H9 (cell line): Measurements from ENCODE around the gene ADPRH. TPM values are rescaled to one million over a fixed set of nuclear protein-coding genes. Genes with fewer than 3 reads are reported as not detected.

Experiments
- DNase-seq: peaks from one replicate; pipeline ENCODE4 v3.0.0-alpha.2; 2017
- H2AFZ ChIP-seq: one replicate; pipeline ENCODE4 v1.6.1; 2013; ENCODE audit warnings: mild to moderate bottlenecking, low read length, control low read depth, moderate library complexity
- H2AK5ac ChIP-seq: 2 replicates; pipeline ENCODE4 v1.6.1; 2013; ENCODE audit warnings: low read length, control low read depth, mixed read lengths; ENCODE audit not compliant: insufficient read length
- H2BK120ac ChIP-seq: one replicate; pipeline ENCODE4 v1.6.1; 2013; ENCODE audit warnings: low read depth, mild to moderate bottlenecking, low read length, control low read depth, inconsistent platforms; ENCODE audit not compliant: poor library complexity, severe bottlenecking
- H2BK12ac ChIP-seq: 2 replicates; pipeline ENCODE4 v1.6.1; 2013; ENCODE audit warnings: low read length, control low read depth, mixed read lengths, low read depth; ENCODE audit not compliant: insufficient read length
- H2BK15ac ChIP-seq: 2 replicates; pipeline ENCODE4 v1.6.1; 2013; ENCODE audit warnings: low read depth, low read length, control low read depth
- H2BK20ac ChIP-seq: one replicate; pipeline ENCODE4 v1.6.1; 2013; ENCODE audit warnings: low read depth, mild to moderate bottlenecking, low read length, control low read depth, inconsistent platforms; ENCODE audit not compliant: poor library complexity, severe bottlenecking
- H2BK5ac ChIP-seq: 2 replicates; pipeline ENCODE4 v1.6.1; 2013; ENCODE audit warnings: low read length, control low read depth, mixed read lengths; ENCODE audit not compliant: insufficient read length
- H3K14ac ChIP-seq: 2 replicates; pipeline ENCODE4 v1.6.1; 2013; ENCODE audit warnings: low read length, control low read depth; ENCODE audit not compliant: insufficient read depth
- H3K18ac ChIP-seq: 2 replicates; pipeline ENCODE4 v1.6.1; 2013; ENCODE audit warnings: low read depth, mild to moderate bottlenecking, mixed read lengths, low read length, control low read depth; ENCODE audit not compliant: insufficient read length
- H3K23ac ChIP-seq: 2 replicates; pipeline ENCODE4 v1.6.1; 2013; ENCODE audit warnings: low read length, control low read depth, mixed read lengths, low read depth; ENCODE audit not compliant: insufficient read length
- H3K23me2 ChIP-seq: 2 replicates; pipeline ENCODE4 v1.6.1; 2013; ENCODE audit warnings: low read depth, mild to moderate bottlenecking, mixed read lengths, low read length, control low read depth; ENCODE audit not compliant: insufficient read length, poor library complexity, severe bottlenecking
- H3K27ac ChIP-seq: 2 replicates; pipeline ENCODE4 v1.5.1; 2013; ENCODE audit warnings: low read length, control low read depth, mixed read lengths, low read depth; ENCODE audit not compliant: insufficient read length
- H3K27me3 ChIP-seq: 2 replicates; pipeline ENCODE4 v1.6.1; 2013; ENCODE audit warnings: low read length, control low read depth, inconsistent platforms; ENCODE audit not compliant: insufficient read depth
- H3K4ac ChIP-seq: 2 replicates; pipeline ENCODE4 v1.6.1; 2013; ENCODE audit warnings: low read depth, mild to moderate bottlenecking, control low read depth, inconsistent platforms, low read length, moderate library complexity
- H3K4me1 ChIP-seq: 2 replicates; pipeline ENCODE4 v1.6.1; 2013; ENCODE audit warnings: low read length, control low read depth, inconsistent platforms; ENCODE audit not compliant: insufficient read depth
- H3K4me2 ChIP-seq: 2 replicates; pipeline ENCODE4 v1.6.1; 2013; ENCODE audit warnings: low read length, control low read depth, mixed read lengths; ENCODE audit not compliant: insufficient read length, insufficient read depth
- H3K56ac ChIP-seq: 2 replicates; pipeline ENCODE4 v1.6.1; 2013; ENCODE audit warnings: low read depth, mild to moderate bottlenecking, mixed read lengths, low read length, control low read depth; ENCODE audit not compliant: insufficient read length
- H3K79me1 ChIP-seq: 2 replicates; pipeline ENCODE4 v1.6.1; 2013; ENCODE audit warnings: low read depth, mild to moderate bottlenecking, moderate library complexity, low read length, control low read depth, inconsistent platforms; ENCODE audit not compliant: insufficient read depth, poor library complexity, severe bottlenecking
- H3K79me2 ChIP-seq: 2 replicates; pipeline ENCODE4 v1.6.1; 2013; ENCODE audit warnings: low read length, control low read depth, inconsistent platforms; ENCODE audit not compliant: insufficient read depth
- H3K9ac ChIP-seq: 2 replicates; pipeline ENCODE4 v1.6.1; 2013; ENCODE audit warnings: low read length, control low read depth, mixed read lengths; ENCODE audit not compliant: insufficient read length; ENCODE audit errors: extremely low read depth
- H3K9me3 ChIP-seq: one replicate; pipeline ENCODE4 v1.6.1; 2013; ENCODE audit warnings: low read depth, low read length, inconsistent platforms; ENCODE audit not compliant: control insufficient read depth
- H3T11ph ChIP-seq: one replicate; pipeline ENCODE4 v1.6.1; 2013; ENCODE audit warnings: mild to moderate bottlenecking, low read length, control low read depth, inconsistent platforms
- H4K20me1 ChIP-seq: one replicate; pipeline ENCODE4 v1.6.1; 2013; ENCODE audit not compliant: control insufficient read depth, insufficient read length, insufficient read depth
- H4K5ac ChIP-seq: 2 replicates; pipeline ENCODE4 v1.6.1; 2013; ENCODE audit warnings: low read depth, mild to moderate bottlenecking, mixed read lengths, low read length, control low read depth; ENCODE audit not compliant: insufficient read length
- H4K8ac ChIP-seq: replicated peaks from 2 replicates; pipeline ENCODE4 v1.6.1; 2013; ENCODE audit warnings: low read length, control low read depth, mixed read lengths, low read depth; ENCODE audit not compliant: insufficient read length
- H4K91ac ChIP-seq: 2 replicates; pipeline ENCODE4 v1.6.1; 2013; ENCODE audit warnings: low read depth, mild to moderate bottlenecking, moderate library complexity, mixed read lengths, low read length, control low read depth; ENCODE audit not compliant: insufficient read length
- H3K27ac Mint-ChIP-seq, 3 experiments: 2 replicates in 2 of 3; 3 replicates in 1 of 3; pipeline ENCODE4 v1.8.0; 2020 to 2021; ENCODE audit warnings: mixed read lengths in 3 of 3, mild to moderate bottlenecking in 1 of 3, moderate library complexity in 1 of 3
- H3K27me3 Mint-ChIP-seq: 2 replicates; pipeline ENCODE4 v1.8.0; 2021; ENCODE audit warnings: low read depth, mild to moderate bottlenecking, moderate library complexity, mixed read lengths
- H3K36me3 Mint-ChIP-seq, 3 experiments: 2 replicates in 2 of 3; 3 replicates in 1 of 3; pipeline ENCODE4 v1.8.0; 2020 to 2021; ENCODE audit warnings: low read depth in 3 of 3, mixed read lengths in 3 of 3; ENCODE audit not compliant: insufficient read depth in 1 of 3
- H3K4me1 Mint-ChIP-seq, 2 experiments: 2 replicates each; pipeline ENCODE4 v1.8.0; 2020; ENCODE audit warnings: mixed read lengths in 2 of 2
- H3K4me3 Mint-ChIP-seq, 2 experiments: 2 replicates in 1 of 2; 3 replicates in 1 of 2; pipeline ENCODE4 v1.8.0; 2020 to 2021; ENCODE audit warnings: mild to moderate bottlenecking in 2 of 2, mixed read lengths in 2 of 2, moderate library complexity in 1 of 2
- H3K9me3 Mint-ChIP-seq, 2 experiments: 2 replicates in 1 of 2; 3 replicates in 1 of 2; pipeline ENCODE4 v1.8.0; 2020; ENCODE audit warnings: mild to moderate bottlenecking in 2 of 2, mixed read lengths in 2 of 2, moderate library complexity in 1 of 2
- CTCF ChIP-seq: fragments of 200-600 bp; sonication (generic); conservative IDR thresholded peaks from 3 replicates; pipeline ENCODE4 v1.8.0; 2021; ENCODE audit warnings: antibody characterized with exemption, mild to moderate bottlenecking
- total RNA-seq: library from RNA; stranded (reverse); gene quantifications from 2 replicates; pipeline ENCODE4 v1.2.1, GENCODE V29; 2021

The ADPRH gene
- total RNA-seq, 1 experiment from 2014 or later = 3.1 TPM

GRCh38 chr3:119575507-119575906 is 3.8 kb upstream of the ADPRH start:
- Histone ChIP-seq H4K5ac (no peak overlapping the region), H3K27me3 (peaks cover 3% of the 10 kb centered on the region; the same call in 1 of the 2 replicates), H3K18ac (no peak overlapping the region), H2BK20ac (no peak overlapping the region), H3K27ac (no peak overlapping the region), H2AK5ac (no peak overlapping the region), H3T11ph (no peak overlapping the region), H3K56ac (no peak overlapping the region), H2BK12ac (no peak overlapping the region), H3K23ac (no peak overlapping the region), H2AFZ (no peak overlapping the region), H2BK15ac (no peak overlapping the region), H4K91ac (no peak overlapping the region), H3K23me2 (peaks cover 10% of the 10 kb centered on the region), H3K79me1 (no peaks in the 10 kb centered on the region), H3K4me2 (no peak overlapping the region), H3K4ac (no peak overlapping the region), H4K20me1 (no peaks in the 10 kb centered on the region), H4K8ac (no peak overlapping the region), H3K9ac (no peak overlapping the region), H2BK5ac (no peak overlapping the region), H3K14ac (no peak overlapping the region), H3K4me1 (peaks cover 3% of the 10 kb centered on the region), H3K9me3 (no peaks in the 10 kb centered on the region), H2BK120ac (no peak overlapping the region), H3K79me2 (no peaks in the 10 kb centered on the region)
- TF ChIP-seq CTCF = no peak
- no peak for DNase-seq
- no peaks in the 10 kb centered on the region; a peak in 1 of 5 replicates for H3K9me3 Mint-ChIP-seq
- H3K27me3 Mint-ChIP-seq = peaks cover 8% of the 10 kb centered on the region
- H3K4me1 Mint-ChIP-seq = peaks cover 8 to 12% of the 10 kb centered on the region in 2 experiments
- H3K4me3 Mint-ChIP-seq = no peak overlapping the region
- no peaks in the 10 kb centered on the region for H3K36me3 Mint-ChIP-seq
- H3K27ac Mint-ChIP-seq = no peak overlapping the region
